HG03571 (cell line): Measurements from ENCODE around the gene FBLIM1.

ENCODE experiments used
- ATAC-seq: cut with Tn5 transposase; IDR thresholded peaks from one replicate; pipeline ENCODE4 v1.9.1; 2021; ENCODE audit not compliant: unreplicated experiment

Gene FBLIM1

DNA sequence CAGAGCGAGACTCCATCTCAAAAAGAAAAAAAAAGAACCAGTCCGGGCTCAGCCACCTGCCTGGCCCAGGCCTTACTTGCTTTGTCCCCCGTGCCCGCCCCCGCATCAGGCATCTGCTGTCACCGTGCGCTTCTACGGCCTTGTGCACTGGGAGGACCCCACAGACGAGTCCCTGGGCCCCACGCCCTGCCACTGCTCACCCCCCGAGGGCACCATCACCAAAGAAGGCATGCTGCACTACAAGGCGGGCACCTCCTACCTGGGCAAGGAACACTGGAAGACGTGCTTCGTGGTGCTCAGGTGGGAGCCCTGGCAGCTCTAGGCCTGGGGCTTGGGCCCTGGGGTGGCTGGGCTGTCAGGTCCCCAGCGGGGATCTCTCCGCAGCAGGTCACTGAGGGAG lies 28.2 kb upstream of the FBLIM1 start:
- no peak for ATAC-seq

DNA sequence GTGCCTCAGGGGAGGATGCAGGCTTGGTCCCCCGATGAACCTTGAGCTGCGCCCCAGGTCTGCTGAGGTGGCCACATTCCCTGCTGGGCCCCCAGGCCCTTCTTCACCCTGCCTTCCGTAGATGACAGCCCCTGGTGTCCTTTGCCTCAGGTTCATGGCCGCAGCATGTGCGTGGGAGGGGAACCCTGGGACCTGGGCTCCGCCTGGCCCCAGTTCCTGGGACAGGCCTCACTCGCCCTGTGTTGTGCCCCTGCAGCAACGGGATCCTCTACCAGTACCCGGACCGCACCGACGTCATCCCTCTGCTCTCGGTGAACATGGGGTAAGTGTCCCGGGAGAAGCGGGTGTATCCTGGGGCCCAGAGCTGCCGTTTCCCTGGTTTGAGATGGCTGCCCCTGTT lies 27.7 kb upstream of the FBLIM1 start:
- ATAC-seq, result no peak

GRCh38 chr1:15731735-15732685 lies 26.6 kb upstream of the FBLIM1 start:
- no peak for ATAC-seq

DNA sequence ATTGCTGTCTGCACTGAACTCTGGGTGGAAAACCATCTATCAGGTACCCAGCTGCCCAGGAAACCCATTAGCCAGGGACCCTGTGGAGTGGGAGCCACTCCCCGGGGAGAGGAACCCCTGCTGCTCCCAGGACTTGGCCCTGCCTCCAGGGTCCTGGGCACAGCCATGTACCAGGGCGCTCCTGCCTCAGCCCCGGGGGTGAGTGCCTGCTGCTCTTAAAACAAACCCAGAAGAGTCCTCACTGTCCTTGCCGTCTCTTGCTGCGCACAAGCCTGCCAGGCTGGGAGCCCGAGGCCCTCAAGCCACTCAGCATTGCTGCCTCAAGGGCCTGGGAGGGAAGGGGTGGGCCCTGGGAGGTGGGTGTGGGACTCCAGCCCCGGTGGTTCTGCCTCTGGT lies 25.9 kb upstream of the FBLIM1 start:
- no peak for ATAC-seq

DNA sequence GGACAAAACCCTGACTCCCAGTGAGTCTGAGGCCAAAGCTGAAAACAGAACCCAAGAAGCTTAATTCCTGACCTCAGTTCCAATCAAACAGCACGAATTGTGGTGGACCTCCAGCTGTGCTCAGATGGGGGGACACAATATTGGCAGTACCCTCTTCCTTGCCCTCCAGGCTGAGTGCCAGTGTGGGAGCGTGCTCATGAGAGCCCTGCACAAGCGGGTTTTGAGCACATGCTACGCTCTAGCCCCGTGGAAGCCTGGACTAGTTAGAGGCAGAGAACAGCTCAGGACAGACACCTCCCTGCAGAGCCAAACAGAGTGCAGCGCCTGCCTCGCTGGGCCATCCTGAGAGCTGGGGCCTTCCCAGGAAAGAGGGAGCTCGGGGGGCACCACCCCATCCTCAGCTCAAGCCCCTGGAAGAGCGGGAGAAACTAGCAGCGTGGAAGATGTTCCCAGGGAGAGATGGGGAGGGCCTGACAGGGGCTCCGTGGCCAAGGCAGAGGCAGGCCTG lies 25.3 kb upstream of the FBLIM1 start:
- no peak for ATAC-seq

DNA sequence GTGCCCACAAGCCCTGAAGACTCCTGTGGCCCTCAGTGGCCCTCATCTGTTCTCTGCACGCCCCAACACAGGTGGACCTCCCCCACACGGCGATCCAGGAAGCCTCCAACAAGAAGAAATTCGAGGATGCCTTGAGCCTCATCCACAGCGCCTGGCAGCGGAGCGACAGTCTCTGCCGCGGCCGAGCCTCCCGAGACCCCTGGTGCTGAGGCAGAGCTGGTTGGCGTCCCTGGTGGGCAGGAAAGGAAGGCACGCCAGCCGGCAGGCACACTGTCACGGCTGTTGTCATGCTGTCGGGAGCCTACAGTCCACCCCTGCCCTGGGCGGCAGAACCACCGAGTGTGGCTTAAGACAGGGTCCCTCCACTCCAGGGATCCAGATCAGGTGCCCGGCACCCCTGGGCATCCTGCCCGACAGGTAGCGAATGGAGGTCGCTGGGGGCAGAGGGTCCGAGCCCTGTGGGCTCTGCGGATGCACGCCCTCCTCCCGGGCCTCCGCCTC lies 24.8 kb upstream of the FBLIM1 start:
- ATAC-seq, result no peak

DNA sequence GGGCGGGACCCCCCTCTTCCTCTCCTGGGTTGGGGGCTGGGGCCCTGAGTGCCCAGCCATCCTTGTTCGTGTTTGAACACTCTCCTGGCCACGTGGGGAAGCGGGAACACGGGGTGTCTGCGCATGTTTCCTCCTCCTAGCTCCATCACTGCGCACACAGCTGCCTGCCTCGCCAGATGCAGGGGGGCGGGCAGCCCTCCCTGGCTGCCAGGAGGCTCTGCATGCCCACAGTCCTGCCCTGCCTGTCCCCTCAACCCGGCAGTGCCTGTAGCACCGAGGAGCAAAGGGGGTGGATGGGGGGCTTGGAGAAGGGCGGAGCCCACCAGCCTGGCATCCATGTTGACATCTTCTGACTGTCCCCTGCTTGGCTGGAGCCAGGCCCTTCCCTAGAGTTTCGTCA lies 24.3 kb upstream of the FBLIM1 start:
- ATAC-seq, result no peak

GRCh38 chr1:15734901-15735300 lies 23.7 kb upstream of the FBLIM1 start:
- ATAC-seq, result no peak

GRCh38 chr1:15735304-15736037 lies 23.1 kb upstream of the FBLIM1 start:
- no peak for ATAC-seq

DNA sequence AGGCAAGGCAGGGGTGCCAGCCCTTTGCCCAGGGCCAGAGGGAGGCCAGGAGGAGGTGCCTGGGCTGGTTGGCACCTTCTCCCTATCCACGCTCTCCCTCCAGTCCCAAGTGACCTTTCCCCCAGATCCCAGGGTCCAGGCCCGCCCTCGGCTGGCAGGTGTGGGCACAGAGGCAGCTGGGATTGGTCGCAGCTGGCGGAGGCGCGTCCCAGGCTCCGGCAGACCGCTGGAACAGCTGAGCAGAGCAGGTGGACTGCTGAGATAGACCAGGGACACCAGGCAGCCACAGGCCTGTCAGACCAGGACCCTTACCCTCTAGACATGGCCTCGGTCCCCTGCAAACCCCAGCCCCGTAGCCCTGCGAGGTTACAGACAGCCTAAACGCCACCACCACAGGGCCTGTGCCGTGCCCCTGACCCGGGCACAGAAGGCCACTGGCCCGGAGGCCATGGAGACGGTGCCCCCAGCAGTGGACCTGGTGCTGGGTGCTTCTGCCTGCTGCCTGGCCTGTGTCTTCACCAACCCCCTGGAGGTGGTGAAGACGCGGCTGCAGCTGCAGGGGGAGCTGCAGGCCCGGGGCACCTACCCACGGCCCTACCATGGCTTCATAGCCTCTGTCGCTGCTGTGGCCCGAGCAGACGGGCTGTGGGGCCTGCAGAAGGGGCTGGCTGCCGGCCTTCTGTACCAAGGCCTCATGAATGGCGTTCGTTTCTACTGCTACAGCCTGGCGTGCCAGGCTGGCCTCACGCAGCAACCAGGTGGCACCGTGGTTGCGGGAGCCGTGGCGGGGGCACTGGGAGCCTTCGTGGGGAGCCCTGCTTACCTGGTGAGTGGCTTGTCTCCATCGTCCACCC lies 22.3 kb upstream of the FBLIM1 start, which contains the start of gene SLC25A34:
Gene SLC25A34 (plus strand): TSS at position 221 of the 854 bp plus-strand sequence. CDS start 228 bp downstream, at position 449.
- ATAC-seq, result no peak

DNA sequence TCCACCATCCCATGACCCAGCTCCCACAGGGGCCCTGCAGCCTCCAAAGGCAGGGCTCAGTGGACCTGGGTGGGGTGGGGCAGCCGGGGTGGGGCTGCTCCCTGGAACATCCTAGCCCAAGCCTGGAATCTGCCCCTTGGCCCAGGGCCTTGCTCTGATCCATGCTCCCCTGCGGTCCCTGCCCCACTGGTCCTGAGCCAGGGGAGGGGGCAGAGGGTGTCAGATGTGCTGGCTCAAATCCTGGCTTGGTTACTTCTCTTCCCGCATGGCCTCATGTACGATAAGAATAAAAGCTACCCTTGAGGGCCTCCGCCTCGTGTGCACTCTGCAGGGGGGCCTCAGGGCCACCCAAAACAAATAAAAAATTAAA lies 21.7 kb upstream of the FBLIM1 start:
- no peak for ATAC-seq

- no peak for ATAC-seq
Measured at GRCh38 chr1:15737324-15738319, 21.0 kb upstream of the FBLIM1 start.

DNA sequence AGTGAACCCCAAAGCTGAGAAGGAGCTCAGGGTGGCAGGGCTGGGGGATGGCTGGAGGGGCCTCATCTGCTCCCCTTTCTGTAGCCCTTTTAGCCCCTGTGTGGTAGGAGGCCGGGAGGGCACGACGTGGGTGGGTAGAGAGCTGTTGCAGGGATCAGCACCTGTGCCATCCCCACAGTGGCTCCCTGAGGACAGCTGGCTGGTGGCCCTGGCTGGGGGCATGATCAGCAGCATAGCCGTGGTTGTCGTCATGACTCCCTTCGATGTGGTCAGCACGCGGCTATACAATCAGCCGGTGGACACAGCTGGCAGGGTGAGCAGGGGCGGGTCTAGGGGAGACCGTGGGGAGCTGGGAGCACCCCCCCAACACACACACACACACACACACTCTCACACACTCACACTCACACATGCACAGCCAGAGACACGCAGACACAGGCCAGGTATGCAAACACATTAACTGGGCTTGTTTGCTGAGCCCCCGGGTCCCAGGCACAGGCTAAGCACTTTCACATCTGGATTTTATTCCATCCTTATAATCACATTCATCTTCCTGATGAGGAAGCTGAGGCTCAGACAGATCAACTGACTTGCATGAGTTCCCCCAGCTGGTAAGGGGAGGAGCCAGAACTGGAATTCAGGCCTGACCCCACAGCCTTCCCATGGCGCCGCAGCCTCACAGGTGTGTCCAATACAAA lies 20.0 kb upstream of the FBLIM1 start:
- no peak for ATAC-seq

DNA sequence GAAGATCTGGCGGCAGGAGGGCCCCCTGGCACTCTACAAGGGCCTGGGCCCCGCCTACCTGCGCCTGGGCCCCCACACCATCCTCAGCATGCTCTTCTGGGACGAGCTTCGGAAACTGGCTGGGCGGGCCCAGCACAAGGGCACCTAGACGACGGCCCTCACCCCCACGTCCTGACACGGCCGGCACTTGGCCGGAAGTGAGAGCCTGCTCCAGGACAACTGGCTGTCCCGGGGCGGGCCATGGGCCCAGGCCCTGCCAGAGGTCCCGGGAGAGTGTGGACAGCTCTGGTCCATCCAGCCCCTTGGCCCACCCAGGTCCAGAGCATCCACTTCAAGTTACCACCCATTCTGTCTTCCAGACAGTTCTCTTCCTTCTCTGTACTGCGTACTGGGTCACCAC lies 19.3 kb upstream of the FBLIM1 start:
- ATAC-seq, result no peak

- no peak for ATAC-seq
Measured at GRCh38 chr1:15739745-15740144, 18.9 kb upstream of the FBLIM1 start.

GRCh38 chr1:15740924-15741850 lies 17.4 kb upstream of the FBLIM1 start:
- ATAC-seq, result no peak

GRCh38 chr1:15742339-15742801 lies 16.2 kb upstream of the FBLIM1 start, which contains the start of gene TMEM82:
Gene TMEM82 (plus strand): TSS chr1:15742499. CDS start chr1:15742560, 61 bp downstream.
- no peak for ATAC-seq
